Activated naive CD8-positive, alpha-beta T cell treated with anti-CD3 and anti-CD28 coated beads for 36 hours (primary cell): ENCODE measurements around the gene CD300A. TPM values are rescaled to one million over a fixed set of nuclear protein-coding genes. Genes with fewer than 3 reads are reported as not detected.

Source experiments
- DNase-seq: peaks from one replicate; pipeline ENCODE4 v3.0.0; 2021
- H3K27ac Mint-ChIP-seq: one replicate; pipeline ENCODE4 v1.8.0; 2022; ENCODE audit warnings: mild to moderate bottlenecking, moderate library complexity, mixed read lengths
- H3K27me3 Mint-ChIP-seq: one replicate; pipeline ENCODE4 v1.8.0; 2022; ENCODE audit warnings: mild to moderate bottlenecking, mixed read lengths
- H3K36me3 Mint-ChIP-seq: one replicate; pipeline ENCODE4 v1.8.0; 2021; ENCODE audit warnings: mild to moderate bottlenecking, mixed read lengths
- H3K4me1 Mint-ChIP-seq: one replicate; pipeline ENCODE4 v1.8.0; 2021; ENCODE audit warnings: mixed read lengths
- H3K4me3 Mint-ChIP-seq: one replicate; pipeline ENCODE4 v1.8.0; 2022; ENCODE audit warnings: mild to moderate bottlenecking, moderate library complexity, mixed read lengths
- H3K9me3 Mint-ChIP-seq: one replicate; pipeline ENCODE4 v1.8.0; 2022; ENCODE audit warnings: mixed read lengths
- total RNA-seq, 2 experiments: library from RNA; stranded (reverse); gene quantifications; one replicate each; pipeline ENCODE4 v1.2.3, GENCODE V29; 2021

The CD300A gene
- total RNA-seq, result 1 to 10 TPM; 4.4 to 5.6 TPM

- H3K9me3 Mint-ChIP-seq, result no peaks in the 10 kb centered on the region
These were observed at the start of gene CD300A for GRCh38 chr17:74466111-74466827. Gene CD300A, plus strand, starts transcription at chr17:74466634. Its CDS starts 70 bp downstream, at chr17:74466704.

DNA sequence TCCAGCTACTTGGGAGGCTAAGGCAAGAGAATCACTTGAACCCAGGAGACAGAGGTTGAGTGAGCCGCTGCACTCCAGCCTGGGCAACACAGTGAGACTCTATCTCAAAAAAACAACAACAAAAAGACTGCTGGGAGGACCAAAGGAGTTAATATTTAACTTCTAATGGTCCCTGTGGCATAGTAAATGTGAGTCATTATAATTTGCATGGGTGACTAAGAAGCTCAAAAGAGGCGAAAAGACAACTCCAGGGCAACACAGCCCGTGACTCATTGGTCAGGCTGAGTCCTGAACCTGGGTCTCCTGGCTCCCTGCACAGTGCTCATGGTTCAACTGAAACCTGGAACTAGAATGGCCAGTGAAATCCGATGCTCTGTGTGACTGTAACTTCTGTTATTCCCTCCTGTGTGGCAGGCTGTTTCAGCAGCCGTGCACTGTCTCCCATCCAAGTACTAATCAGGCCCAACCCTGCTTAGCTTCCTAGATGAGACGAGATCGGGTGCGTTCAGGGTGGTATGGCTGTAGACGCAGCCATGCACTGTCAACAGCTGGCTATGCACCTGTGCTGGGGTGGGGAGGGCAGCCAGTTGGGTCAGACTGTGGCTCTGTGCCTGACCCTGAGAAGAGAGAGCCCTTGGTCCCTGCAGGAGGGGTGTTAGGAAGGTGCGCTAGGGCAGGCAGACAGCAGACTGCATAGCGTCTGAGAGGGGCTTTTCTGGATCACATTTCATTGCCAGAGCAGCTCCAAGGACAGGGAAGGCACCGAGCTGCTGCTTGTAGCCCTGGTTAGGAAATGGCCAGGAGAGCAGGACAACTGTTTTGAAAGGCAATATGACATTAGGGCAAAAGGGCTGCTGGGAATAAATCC is 49.0 kb upstream of the CD300A start:
- DNase-seq, result no peak
- Mint-ChIP-seq H3K4me1 (peaks cover 3% of the 10 kb centered on the region), H3K27me3 (peaks cover 6% of the 10 kb centered on the region), H3K27ac (no peak overlapping the region), H3K4me3 (no peak overlapping the region), H3K9me3 (no peaks in the 10 kb centered on the region), H3K36me3 (no peaks in the 10 kb centered on the region)

More at GRCh38 chr17:74466111-74466827, at the start of gene CD300A:
- Mint-ChIP-seq H3K4me1 (peaks cover 22% of the 10 kb centered on the region), H3K27ac (peak within 1 kb of the TSS; percentile 68), H3K4me3 (peak within 1 kb of the TSS; percentile 74), H3K27me3 (no peaks in the 10 kb centered on the region), H3K36me3 (no peaks in the 10 kb centered on the region)
- no peak for DNase-seq

DNA sequence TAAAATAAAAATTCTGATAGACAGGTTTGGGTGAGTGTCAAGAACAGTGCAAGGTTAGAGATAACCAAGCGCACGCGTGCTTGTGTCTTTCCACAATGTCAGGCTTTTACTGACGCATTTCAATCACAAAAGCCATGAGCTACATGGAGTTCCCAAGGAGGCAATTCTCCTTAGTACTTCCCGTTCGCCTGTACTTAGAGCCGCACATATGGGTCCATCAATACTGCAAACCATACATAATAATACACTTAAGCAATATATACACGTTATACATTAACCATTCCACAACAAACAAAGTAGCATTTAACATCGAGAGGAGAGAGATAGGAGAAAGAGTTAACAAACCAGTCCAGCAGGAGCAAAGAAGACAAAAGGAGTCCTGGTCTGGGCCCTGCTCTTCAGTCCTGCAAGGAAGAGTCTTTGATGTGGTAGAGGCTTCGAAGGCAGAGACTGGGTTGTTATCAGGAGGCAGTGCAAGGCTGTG is 46.5 kb upstream of the CD300A start:
- no peaks in the 10 kb centered on the region for H3K9me3 Mint-ChIP-seq
- DNase-seq, result no peak
- H3K27me3 Mint-ChIP-seq, result peaks cover 7% of the 10 kb centered on the region
- H3K4me1 Mint-ChIP-seq, result peaks cover 3% of the 10 kb centered on the region
- no peaks in the 10 kb centered on the region for H3K36me3 Mint-ChIP-seq
- H3K27ac Mint-ChIP-seq, result no peak overlapping the region
- H3K4me3 Mint-ChIP-seq, result no peak overlapping the region

GRCh38 chr17:74424117-74424516 is 42.3 kb upstream of the CD300A start:
- Mint-ChIP-seq H3K36me3 (no peaks in the 10 kb centered on the region), H3K9me3 (no peaks in the 10 kb centered on the region), H3K4me1 (no peaks in the 10 kb centered on the region), H3K4me3 (no peak overlapping the region), H3K27ac (no peak overlapping the region), H3K27me3 (peaks cover 11% of the 10 kb centered on the region)
- no peak for DNase-seq

GRCh38 chr17:74424657-74425056 is 41.8 kb upstream of the CD300A start:
- DNase-seq, result no peak
- Mint-ChIP-seq H3K27me3 (peaks cover 15% of the 10 kb centered on the region), H3K27ac (no peak overlapping the region), H3K9me3 (no peaks in the 10 kb centered on the region), H3K36me3 (no peaks in the 10 kb centered on the region), H3K4me1 (no peaks in the 10 kb centered on the region), H3K4me3 (no peak overlapping the region)

GRCh38 chr17:74426551-74427047 is 39.8 kb upstream of the CD300A start:
- Mint-ChIP-seq H3K9me3 (no peaks in the 10 kb centered on the region), H3K4me3 (no peak overlapping the region), H3K36me3 (no peaks in the 10 kb centered on the region), H3K4me1 (peaks cover 5% of the 10 kb centered on the region), H3K27ac (no peak overlapping the region), H3K27me3 (peaks cover 34% of the 10 kb centered on the region)
- DNase-seq, result no peak

- Mint-ChIP-seq H3K36me3 (no peaks in the 10 kb centered on the region), H3K4me3 (no peak overlapping the region), H3K4me1 (peaks cover 7% of the 10 kb centered on the region), H3K27ac (no peak overlapping the region), H3K9me3 (no peaks in the 10 kb centered on the region), H3K27me3 (peaks cover 39% of the 10 kb centered on the region)
- no peak for DNase-seq
These were observed 39.2 kb upstream of the CD300A start for GRCh38 chr17:74427048-74427762.

DNA sequence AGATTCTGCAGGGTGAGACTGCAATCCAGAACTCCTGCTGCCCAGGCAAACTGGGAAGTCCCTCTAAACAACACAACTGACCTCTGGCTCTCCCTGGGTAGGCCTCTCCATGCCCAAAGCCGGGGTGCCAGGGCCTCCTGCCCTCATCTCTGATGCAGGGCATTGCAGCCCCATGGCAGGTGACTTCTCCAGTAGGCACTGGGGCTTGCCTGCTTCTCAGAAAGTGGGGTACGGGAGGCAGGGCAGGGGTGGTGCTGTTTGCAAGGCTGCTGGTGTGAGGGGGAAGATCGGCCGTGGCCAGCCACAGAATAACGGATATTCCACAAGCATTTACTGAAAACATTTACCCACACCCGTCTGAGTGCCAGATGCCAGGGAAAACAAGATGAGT is 38.7 kb upstream of the CD300A start:
- Mint-ChIP-seq H3K4me1 (peaks cover 7% of the 10 kb centered on the region), H3K36me3 (no peaks in the 10 kb centered on the region), H3K27me3 (peaks cover 36% of the 10 kb centered on the region), H3K4me3 (no peak overlapping the region), H3K9me3 (no peaks in the 10 kb centered on the region), H3K27ac (no peak overlapping the region)
- DNase-seq, result no peak

DNA sequence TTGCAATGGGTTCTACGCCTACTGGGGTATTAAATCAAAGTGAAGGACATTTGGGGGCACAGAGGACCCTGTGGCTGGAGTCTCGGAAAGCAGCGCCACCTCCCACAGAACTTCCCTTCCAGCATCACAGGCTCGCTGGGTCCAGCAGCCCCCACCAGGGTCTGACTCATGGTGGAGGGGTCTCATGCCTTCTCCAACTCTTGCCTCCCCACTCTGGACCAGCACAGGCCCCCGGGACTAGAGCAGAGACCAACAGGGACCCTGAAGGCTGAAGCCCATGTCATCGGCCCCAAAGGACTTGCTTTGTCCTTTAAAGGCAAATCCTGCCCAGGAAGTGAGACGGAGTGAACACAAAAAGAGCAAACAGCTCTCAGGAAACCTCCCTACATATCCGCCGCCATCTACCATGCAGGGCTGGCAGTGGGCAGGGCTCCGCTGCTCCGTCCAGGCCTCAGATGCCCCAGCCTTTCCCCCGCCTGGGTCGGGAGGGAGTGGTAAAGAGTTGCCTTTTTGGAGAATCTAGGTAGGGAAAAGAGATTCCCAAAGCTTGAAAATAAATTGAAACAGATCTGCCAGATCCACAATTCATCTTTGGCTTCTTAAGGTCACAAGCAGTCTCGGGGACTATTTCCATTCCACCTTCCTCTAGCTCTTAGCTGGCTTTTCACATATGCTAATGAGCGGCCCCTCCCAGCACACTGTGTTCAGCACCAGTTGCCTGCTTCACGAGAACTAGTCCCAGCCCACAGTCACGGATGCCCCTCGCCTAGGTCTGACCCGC is 36.6 kb upstream of the CD300A start:
- H3K27me3 Mint-ChIP-seq, result peaks cover 52% of the 10 kb centered on the region
- H3K36me3 Mint-ChIP-seq, result no peaks in the 10 kb centered on the region
- H3K9me3 Mint-ChIP-seq, result no peaks in the 10 kb centered on the region
- DNase-seq, result no peak
- no peak overlapping the region for H3K4me3 Mint-ChIP-seq
- H3K27ac Mint-ChIP-seq, result no peak overlapping the region
- H3K4me1 Mint-ChIP-seq, result peaks cover 7% of the 10 kb centered on the region

- Mint-ChIP-seq H3K9me3 (no peaks in the 10 kb centered on the region), H3K27ac (no peak overlapping the region), H3K4me1 (peaks cover 7% of the 10 kb centered on the region), H3K4me3 (peak overlapping the region; percentile 34), H3K27me3 (peaks cover 56% of the 10 kb centered on the region), H3K36me3 (no peaks in the 10 kb centered on the region)
- DNase-seq, result no peak
These were observed 36.1 kb upstream of the CD300A start for GRCh38 chr17:74430385-74430705.

DNA sequence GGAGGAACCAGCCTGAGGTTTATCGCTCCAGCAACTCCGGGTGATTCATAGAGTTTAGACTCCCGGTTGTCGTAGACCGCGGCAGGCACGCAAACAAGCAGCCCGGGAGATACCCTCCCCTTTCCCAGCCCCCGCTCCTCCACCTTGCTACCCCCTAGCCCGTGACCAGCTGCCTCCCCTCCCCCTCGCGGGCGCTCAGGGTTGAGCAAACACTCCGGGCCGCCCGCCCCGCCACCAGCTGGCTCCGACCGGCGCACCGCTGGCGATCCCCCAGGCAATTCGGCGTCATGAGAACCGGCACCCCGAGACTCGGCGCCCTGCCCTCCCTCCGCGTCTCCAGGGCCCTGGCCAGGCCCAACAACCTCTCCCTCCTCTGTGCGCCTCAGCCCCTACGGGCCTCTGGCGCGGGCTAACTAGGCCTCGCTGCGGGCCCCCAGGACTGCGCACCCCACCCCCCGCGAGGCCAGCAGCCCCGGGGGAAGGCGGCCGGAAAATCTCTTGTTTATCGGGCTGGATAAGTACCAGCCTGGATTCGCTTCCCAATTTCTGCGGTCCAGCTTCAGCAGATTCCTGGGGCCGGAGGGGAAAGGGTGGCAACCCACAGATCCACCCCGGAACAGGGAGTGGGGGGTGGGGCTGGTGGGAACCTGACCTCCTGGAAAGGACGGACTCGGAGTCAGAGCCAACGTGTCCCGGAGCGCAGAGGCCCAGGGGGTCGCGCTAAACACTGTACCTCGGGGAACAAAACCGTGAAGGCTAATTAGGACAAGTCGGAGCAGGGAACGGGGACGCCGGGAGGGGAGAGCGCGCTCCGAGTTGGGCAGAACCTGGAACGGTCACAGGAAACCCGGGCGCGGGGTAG is 35.5 kb upstream of the CD300A start:
- Mint-ChIP-seq H3K27me3 (peaks cover 57% of the 10 kb centered on the region), H3K4me1 (peaks cover 7% of the 10 kb centered on the region), H3K9me3 (no peaks in the 10 kb centered on the region), H3K27ac (peak overlapping the region; percentile 56), H3K4me3 (peak overlapping the region; percentile 59), H3K36me3 (no peaks in the 10 kb centered on the region)
- DNase-seq, result peak; percentile 41

DNA sequence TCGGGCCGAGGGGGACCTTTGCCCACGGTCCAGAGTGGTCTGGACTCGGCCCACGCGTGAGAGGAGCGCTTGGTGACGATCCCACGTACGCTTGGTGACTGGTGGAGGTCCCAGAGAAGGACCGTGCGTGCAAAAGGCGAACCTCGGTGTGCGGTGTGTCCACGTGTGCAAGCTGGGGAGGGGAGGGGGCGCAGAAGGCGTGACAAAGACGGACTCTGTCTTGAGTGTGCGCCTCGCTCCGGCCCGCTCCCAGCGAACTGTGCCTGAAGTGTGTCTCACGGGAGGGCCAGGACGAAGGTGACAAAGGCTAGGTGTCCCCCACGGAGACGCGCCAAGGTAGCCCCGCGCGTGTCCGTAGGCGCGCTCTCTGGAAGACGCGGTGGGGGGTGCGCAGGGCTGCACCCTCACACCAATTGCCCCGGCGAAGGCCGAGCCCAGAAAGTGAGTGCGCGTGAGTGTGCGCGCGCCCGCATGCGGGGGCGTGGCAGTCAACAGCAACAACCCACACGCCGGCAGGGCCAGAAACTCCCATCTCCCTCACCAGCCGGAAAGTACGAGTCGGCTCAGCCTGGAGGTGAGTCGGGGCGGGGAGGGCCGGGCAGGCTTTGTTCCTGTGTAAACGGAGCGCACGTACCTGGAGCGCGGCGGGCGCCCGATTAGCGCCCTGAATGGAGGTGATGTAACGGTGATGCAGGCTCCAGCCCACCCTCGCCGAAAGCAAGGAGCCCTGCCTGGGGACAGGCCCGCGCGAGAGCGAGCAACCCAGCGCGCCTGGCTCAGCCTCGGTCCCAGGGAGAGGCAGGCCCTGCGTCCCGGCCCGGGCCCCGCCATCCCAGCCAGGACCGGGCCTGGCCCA is 34.6 kb upstream of the CD300A start, which contains the start of gene GPRC5C:
Gene GPRC5C, plus strand, starts transcription at position 521 of the 856 bp plus-strand sequence. CDS start 7,689 bp downstream, outside the sequence.
- peaks cover under 1% of the 10 kb centered on the region for H3K9me3 Mint-ChIP-seq
- no peaks in the 10 kb centered on the region for H3K36me3 Mint-ChIP-seq
- DNase-seq, result peak; percentile 68
- peaks cover 53% of the 10 kb centered on the region for H3K27me3 Mint-ChIP-seq
- H3K27ac Mint-ChIP-seq, result peak within 1 kb of the TSS; percentile 56
- H3K4me3 Mint-ChIP-seq, result peak within 1 kb of the TSS; percentile 59
- H3K4me1 Mint-ChIP-seq, result peaks cover 7% of the 10 kb centered on the region

GRCh38 chr17:74432424-74432690 is 34.1 kb upstream of the CD300A start:
- Mint-ChIP-seq H3K9me3 (peaks cover 1% of the 10 kb centered on the region), H3K4me1 (peaks cover 7% of the 10 kb centered on the region), H3K4me3 (no peak overlapping the region), H3K36me3 (no peaks in the 10 kb centered on the region), H3K27me3 (peaks cover 58% of the 10 kb centered on the region), H3K27ac (no peak overlapping the region)
- no peak for DNase-seq
